DND-41 (cell line): ENCODE measurements around the gene MEF2C.

Experiments
- ATAC-seq: fragments of 200-7000 bp; cut with Tn5 transposase; 3 replicates; pipeline ENCODE4 v1.9.1; 2021; ENCODE audit warnings: low read depth; ENCODE audit not compliant: insufficient read depth
- DNase-seq: peaks from one replicate; pipeline ENCODE4 v3.0.0-alpha.2; 2020
- H2AFZ ChIP-seq: 2 replicates; pipeline ENCODE4 v1.6.0; 2012; ENCODE audit warnings: low read depth, low read length
- H3K27ac ChIP-seq: 2 replicates; pipeline ENCODE4 v1.5.1; 2012; ENCODE audit warnings: low read length, inconsistent platforms
- H3K27me3 ChIP-seq: fragments of 200-600 bp; sonication (generic); 2 replicates; pipeline ENCODE4 v1.6.0; 2012; ENCODE audit warnings: low read length, mild to moderate bottlenecking, inconsistent platforms; ENCODE audit not compliant: insufficient read depth, poor library complexity
- H3K36me3 ChIP-seq: 2 replicates; pipeline ENCODE4 v1.5.1; 2012; ENCODE audit warnings: low read length, inconsistent platforms; ENCODE audit not compliant: insufficient read depth
- H3K4me1 ChIP-seq: 2 replicates; pipeline ENCODE4 v1.5.1; 2012; ENCODE audit warnings: mild to moderate bottlenecking, low read length; ENCODE audit not compliant: insufficient read depth
- H3K4me2 ChIP-seq: 2 replicates; pipeline ENCODE4 v1.6.0; 2012; ENCODE audit warnings: mild to moderate bottlenecking, moderate library complexity, low read length, inconsistent platforms; ENCODE audit not compliant: insufficient read depth
- H3K4me3 ChIP-seq, 2 experiments: fragments of 200-600 bp in 1 of 2; shearing (Covaris generic) in 1 of 2; 2 replicates each; pipeline ENCODE4 v1.5.1; 2012 to 2016; ENCODE audit warnings: inconsistent platforms in 2 of 2, low read length in 2 of 2, mild to moderate bottlenecking in 2 of 2, low read depth in 1 of 2, moderate library complexity in 1 of 2
- H3K79me2 ChIP-seq: 2 replicates; pipeline ENCODE4 v1.6.0; 2012; ENCODE audit warnings: low read length, inconsistent platforms; ENCODE audit not compliant: insufficient read depth
- H3K9ac ChIP-seq: 2 replicates; pipeline ENCODE4 v1.6.0; 2012; ENCODE audit warnings: low read depth, mild to moderate bottlenecking, inconsistent platforms, low read length, moderate library complexity
- H3K9me3 ChIP-seq: 2 replicates; pipeline ENCODE4 v1.5.1; 2012; ENCODE audit warnings: low read length, moderate library complexity, mild to moderate bottlenecking, inconsistent platforms; ENCODE audit not compliant: insufficient read depth, severe bottlenecking
- H4K20me1 ChIP-seq: 2 replicates; pipeline ENCODE4 v1.6.0; 2012; ENCODE audit warnings: low read length; ENCODE audit not compliant: insufficient read depth
- EZH2 ChIP-seq: IDR thresholded peaks from 3 replicates; pipeline ENCODE4 v1.6.1; 2012; ENCODE audit warnings: borderline replicate concordance, low read depth, mild to moderate bottlenecking, moderate library complexity, low read length, inconsistent platforms; ENCODE audit not compliant: severe bottlenecking
- TF ChIP-seq, protein P1 (sequence below): IDR thresholded peaks from 2 replicates; pipeline ENCODE4 v1.5.1; 2012; ENCODE audit warnings: borderline replicate concordance, low read length, moderate library complexity, mild to moderate bottlenecking; ENCODE audit not compliant: poor library complexity, severe bottlenecking; ENCODE audit errors: extremely low read depth

MEF2C gene

DNA sequence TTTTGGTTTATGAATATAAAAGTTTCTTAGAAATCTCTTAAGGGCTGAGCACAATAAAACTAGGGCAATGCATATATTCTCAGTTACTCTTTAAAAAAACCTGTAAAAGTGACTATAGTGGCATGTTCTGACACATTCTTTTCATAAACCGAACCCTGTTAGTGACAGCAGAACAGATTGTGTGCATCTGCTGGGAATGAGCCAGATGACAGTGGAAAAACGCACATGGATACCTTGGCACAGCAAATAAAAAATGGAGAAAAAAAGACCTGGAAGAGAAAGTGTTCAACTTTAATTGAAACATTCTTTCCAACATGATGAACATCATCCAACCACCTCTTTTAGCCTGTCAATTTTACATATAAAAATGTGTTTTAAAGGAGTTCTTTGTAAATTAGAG lies 12.7 kb downstream of the MEF2C start:
- no peak for TF ChIP-seq EZH2
- TF ChIP-seq, protein P1, sequence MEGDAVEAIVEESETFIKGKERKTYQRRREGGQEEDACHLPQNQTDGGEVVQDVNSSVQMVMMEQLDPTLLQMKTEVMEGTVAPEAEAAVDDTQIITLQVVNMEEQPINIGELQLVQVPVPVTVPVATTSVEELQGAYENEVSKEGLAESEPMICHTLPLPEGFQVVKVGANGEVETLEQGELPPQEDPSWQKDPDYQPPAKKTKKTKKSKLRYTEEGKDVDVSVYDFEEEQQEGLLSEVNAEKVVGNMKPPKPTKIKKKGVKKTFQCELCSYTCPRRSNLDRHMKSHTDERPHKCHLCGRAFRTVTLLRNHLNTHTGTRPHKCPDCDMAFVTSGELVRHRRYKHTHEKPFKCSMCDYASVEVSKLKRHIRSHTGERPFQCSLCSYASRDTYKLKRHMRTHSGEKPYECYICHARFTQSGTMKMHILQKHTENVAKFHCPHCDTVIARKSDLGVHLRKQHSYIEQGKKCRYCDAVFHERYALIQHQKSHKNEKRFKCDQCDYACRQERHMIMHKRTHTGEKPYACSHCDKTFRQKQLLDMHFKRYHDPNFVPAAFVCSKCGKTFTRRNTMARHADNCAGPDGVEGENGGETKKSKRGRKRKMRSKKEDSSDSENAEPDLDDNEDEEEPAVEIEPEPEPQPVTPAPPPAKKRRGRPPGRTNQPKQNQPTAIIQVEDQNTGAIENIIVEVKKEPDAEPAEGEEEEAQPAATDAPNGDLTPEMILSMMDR, result no peak
- no peaks in the 10 kb centered on the region for H3K27me3 ChIP-seq
- H3K9me3 ChIP-seq, result no peaks in the 10 kb centered on the region
- H3K9ac ChIP-seq, result no peak overlapping the region
- H3K27ac ChIP-seq, result no peak overlapping the region
- no peak overlapping the region for H3K4me2 ChIP-seq
- H3K79me2 ChIP-seq, result no peaks in the 10 kb centered on the region
- DNase-seq, result no peak
- no peaks in the 10 kb centered on the region for H3K4me1 ChIP-seq
- H4K20me1 ChIP-seq, result no peaks in the 10 kb centered on the region
- no peak for ATAC-seq
- no peaks in the 10 kb centered on the region for H3K36me3 ChIP-seq
- H2AFZ ChIP-seq, result no peak overlapping the region
- H3K4me3 ChIP-seq, result no peak overlapping the region

GRCh38 chr5:88868468-88869068 lies 14.4 kb downstream of the MEF2C start:
- Histone ChIP-seq H3K27me3 (no peaks in the 10 kb centered on the region), H3K4me2 (no peak overlapping the region), H3K36me3 (no peaks in the 10 kb centered on the region), H3K27ac (no peak overlapping the region), H3K9me3 (no peaks in the 10 kb centered on the region), H3K4me1 (no peaks in the 10 kb centered on the region), H3K79me2 (no peaks in the 10 kb centered on the region), H2AFZ (no peak overlapping the region), H3K4me3 (no peak overlapping the region), H3K9ac (no peak overlapping the region), H4K20me1 (no peaks in the 10 kb centered on the region)
- no peak for DNase-seq
- TF ChIP-seq, protein P1, result no peak
- TF ChIP-seq EZH2, result no peak
- ATAC-seq, result no peak

DNA sequence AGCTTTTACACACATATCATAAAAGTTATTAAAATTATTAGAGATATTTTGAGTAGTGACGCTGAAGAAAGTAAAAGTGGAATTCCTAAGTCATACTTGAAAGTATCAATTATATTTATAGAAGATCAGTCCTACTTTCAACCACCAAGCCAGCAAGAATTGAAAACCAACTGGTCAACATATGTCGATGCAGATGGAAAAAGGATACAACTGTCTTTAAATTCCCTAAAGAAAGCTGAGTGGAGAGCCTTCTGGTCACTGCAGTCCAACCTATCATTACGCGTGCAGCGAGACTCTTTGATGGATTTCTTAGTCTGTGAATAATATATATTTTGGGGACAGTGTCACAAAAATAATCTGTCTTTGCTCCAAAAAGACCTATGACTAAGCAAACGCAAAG lies 15.3 kb downstream of the MEF2C start:
- Histone ChIP-seq H3K4me2 (no peak overlapping the region), H3K36me3 (no peaks in the 10 kb centered on the region), H2AFZ (no peak overlapping the region), H3K9ac (no peak overlapping the region), H3K4me3 (no peak overlapping the region), H3K27me3 (no peaks in the 10 kb centered on the region), H3K79me2 (no peaks in the 10 kb centered on the region), H4K20me1 (no peaks in the 10 kb centered on the region), H3K4me1 (no peaks in the 10 kb centered on the region), H3K9me3 (no peaks in the 10 kb centered on the region), H3K27ac (no peak overlapping the region)
- TF ChIP-seq, protein P1, result no peak
- no peak for TF ChIP-seq EZH2
- ATAC-seq (no peak), DNase-seq (no peak)
